SU-DHL-6 (cell line): Measurements from ENCODE around the gene CFAP100.

ENCODE experiments used
- CTCF ChIP-seq: fragments of 200-600 bp; sonication (generic); IDR thresholded peaks from one replicate; pipeline ENCODE4 v1.5.1; 2017; ENCODE audit warnings: antibody characterized with exemption, mild to moderate bottlenecking, low read length, moderate library complexity; ENCODE audit not compliant: insufficient read depth, poor library complexity, severe bottlenecking
- EZH2phosphoT487 ChIP-seq: fragments of 200-600 bp; sonication (generic), shearing (Covaris generic); conservative IDR thresholded peaks from 2 replicates; pipeline ENCODE4 v1.6.1; 2018; ENCODE audit warnings: mild to moderate bottlenecking, antibody characterized with exemption, low read length, moderate library complexity, mixed read lengths

DNA sequence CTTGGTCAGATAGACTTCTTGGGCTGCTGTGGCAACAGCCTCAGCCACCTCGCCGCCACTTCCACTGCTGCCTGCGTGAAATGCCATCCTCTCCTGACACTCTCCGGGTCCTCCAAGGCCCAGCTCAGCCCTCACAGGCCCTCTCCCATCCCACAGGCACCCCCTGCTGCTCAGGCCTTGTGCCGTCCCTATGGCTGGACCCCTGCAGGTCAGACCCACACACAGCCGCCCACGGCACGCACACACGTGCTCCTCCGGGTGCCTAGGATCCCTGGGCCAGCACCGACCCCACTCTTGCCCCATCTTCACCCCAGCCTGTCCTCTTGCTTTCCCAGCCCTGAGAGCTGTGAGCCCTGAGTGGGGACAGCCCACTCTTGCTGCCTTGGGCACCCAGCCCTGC is 19.7 kb downstream of the CFAP100 start:
- TF ChIP-seq CTCF (no peak), EZH2phosphoT487 (no peak)
